Epithelial cell of esophagus (primary cell): Measurements from ENCODE around the gene CFAP45.

Experiments used
- DNase-seq: peaks from one replicate; pipeline ENCODE4 v3.0.0; 2010; ENCODE audit warnings: low read depth
- H3K4me3 ChIP-seq: 2 replicates; pipeline ENCODE4 v1.5.1; 2011; ENCODE audit warnings: mild to moderate bottlenecking, low read length, control low read depth
- CTCF ChIP-seq: IDR thresholded peaks from 2 replicates; pipeline ENCODE4 v1.5.1; 2011; ENCODE audit warnings: low read depth, mild to moderate bottlenecking, low read length, control low read depth, inconsistent platforms; ENCODE audit not compliant: insufficient read depth; ENCODE audit errors: missing control alignments

The CFAP45 gene

DNA sequence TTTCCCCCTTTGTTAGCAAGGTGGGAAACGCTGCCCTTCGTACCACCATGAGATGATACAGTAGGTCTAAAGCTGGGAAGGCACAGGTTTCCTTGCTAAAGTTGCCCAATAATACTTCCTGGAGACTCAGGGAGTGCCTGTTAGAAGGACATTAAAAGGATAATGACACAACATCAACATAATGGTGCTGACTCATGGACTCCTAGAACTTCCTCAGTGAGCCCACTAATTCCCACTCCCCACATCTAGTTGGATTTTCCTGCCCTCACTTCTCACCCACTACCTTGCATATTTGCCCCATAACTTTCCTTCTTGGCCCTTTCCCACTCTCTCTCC is 17.5 kb downstream of the CFAP45 start:
- peak; percentile 77 for DNase-seq
- no peak overlapping the region for H3K4me3 ChIP-seq
- no peak for TF ChIP-seq CTCF

DNA sequence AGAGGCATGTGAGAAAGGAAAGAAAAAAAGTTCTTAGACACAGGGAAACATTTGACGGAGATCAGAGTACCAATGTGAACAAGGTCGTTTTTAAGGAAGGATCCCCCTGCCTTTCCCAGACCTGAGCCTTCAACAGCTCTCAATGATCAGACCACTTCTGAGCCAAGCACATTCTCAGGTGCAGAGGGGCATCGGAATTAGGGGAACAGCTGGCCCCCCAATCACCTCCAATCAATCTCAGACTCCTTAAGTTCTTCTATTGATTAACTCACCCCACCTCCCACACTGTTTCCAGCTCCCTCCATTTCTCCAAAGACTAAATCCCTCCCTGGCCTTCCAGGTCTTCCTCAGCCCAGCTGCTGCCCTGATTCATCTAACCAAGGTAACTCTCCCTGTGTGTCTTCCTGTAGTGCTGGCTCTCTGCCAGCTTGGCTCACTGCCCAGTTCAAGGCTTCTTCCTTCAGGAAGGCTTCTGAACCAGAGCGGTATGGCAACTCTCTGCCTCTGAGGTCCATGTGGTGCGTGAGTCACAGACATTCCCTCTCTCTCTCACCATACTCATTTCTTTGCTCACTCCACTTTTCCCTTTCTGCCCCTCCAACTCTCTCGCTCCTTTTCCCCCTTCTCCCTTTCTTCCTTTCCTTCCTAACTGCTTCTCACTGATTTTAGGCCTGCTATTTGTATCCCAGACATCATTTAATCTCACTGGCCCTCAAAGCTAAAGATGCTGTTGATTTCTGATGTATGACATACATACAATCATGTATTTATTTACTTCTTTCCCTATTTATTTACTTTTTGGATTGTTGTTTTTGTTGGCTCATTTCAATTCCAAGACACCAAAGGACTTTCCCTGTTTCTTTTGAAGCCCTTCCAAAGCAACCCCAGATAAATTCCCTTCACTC is 18.1 kb downstream of the CFAP45 start:
- no peak overlapping the region for H3K4me3 ChIP-seq
- DNase-seq = peak; percentile 100
- no peak for TF ChIP-seq CTCF

DNA sequence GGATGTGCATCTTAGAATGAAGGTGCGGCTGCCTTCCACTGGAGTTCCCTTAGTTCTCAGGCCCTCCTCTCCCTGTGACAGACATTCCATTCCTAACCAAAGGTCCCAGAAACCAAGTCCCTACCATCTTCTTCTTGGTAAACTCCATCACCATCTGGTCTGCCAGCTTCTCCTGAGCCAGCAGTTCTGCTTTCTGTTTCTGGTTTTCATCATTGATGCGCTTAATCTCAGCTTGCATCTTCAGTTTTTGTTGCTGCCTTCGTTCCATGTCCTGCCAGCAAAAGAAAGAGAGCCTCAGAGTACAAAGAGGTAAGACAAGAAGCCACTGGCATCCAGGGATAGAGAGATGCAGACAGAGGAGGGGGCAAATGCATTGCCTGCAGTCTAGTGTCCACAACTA is 19.5 kb downstream of the CFAP45 start:
- TF ChIP-seq CTCF = no peak
- no peak overlapping the region for H3K4me3 ChIP-seq
- DNase-seq = no peak

DNA sequence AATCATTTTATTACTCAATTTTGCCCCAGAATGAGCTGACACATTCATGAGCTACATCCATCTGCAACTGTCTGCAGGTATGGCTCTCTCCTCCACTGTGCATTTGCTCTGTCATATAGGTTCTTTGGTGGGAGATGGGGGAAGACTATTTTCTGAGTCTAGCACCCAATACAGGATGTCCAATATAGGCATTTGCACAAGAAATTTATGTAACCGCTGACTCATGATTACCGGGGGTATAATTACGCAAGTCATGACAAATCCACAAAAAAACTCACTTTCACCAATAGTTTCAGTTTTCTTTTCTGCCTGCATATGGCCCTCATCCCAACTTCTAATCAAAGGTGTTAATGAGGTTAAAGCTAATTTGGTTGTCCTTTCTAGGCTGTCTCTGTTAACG is 20.0 kb downstream of the CFAP45 start:
- H3K4me3 ChIP-seq = no peak overlapping the region
- TF ChIP-seq CTCF = no peak
- DNase-seq = peak; percentile 86

GRCh38 chr1:159879136-159879535 is 20.8 kb downstream of the CFAP45 start:
- no peak overlapping the region for H3K4me3 ChIP-seq
- DNase-seq = no peak
- TF ChIP-seq CTCF = no peak

- no peak for TF ChIP-seq CTCF
- DNase-seq = peak; percentile 40
- no peak overlapping the region for H3K4me3 ChIP-seq
These were observed 22.1 kb downstream of the CFAP45 start for GRCh38 chr1:159877695-159878444.
